Hematopoietic multipotent progenitor cell treated with erythropoietin and hydrocortisone succinate and interleukin-3 and kit ligand, for 15 days (in vitro differentiated cells): Measurements from ENCODE around the gene STX1B.

Experiments used
- DNase-seq: peaks from one replicate; pipeline ENCODE4 v3.0.0-alpha.2; 2015; ENCODE audit warnings: low spot score

STX1B gene

DNA sequence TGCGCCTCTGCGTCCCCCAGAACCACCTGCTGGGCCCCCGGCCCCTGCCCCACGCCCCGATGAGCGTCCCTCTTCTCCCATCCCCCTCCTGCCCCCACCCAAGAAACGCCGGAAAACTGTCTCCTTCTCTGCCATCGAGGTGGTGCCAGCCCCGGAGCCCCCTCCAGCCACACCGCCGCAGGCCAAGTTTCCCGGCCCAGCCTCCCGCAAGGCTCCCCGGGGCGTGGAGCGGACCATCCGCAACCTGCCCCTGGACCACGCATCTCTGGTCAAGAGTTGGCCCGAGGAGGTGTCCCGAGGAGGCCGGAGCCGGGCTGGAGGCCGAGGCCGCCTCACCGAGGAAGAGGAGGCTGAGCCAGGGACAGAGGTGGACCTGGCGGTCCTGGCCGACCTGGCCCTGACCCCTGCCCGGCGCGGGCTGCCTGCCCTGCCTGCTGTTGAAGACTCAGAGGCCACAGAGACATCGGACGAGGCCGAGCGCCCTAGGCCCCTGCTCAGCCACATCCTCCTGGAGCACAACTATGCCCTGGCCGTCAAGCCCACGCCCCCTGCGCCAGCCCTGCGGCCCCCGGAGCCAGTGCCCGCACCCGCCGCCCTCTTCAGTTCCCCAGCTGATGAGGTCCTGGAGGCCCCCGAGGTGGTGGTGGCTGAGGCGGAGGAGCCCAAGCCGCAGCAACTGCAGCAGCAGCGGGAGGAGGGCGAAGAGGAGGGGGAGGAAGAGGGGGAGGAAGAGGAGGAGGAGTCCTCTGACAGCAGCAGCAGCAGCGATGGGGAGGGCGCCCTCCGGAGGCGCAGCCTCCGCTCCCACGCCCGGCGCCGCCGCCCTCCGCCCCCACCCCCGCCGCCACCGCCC lies 31.0 kb downstream of the STX1B start:
- DNase-seq, result no peak

DNA sequence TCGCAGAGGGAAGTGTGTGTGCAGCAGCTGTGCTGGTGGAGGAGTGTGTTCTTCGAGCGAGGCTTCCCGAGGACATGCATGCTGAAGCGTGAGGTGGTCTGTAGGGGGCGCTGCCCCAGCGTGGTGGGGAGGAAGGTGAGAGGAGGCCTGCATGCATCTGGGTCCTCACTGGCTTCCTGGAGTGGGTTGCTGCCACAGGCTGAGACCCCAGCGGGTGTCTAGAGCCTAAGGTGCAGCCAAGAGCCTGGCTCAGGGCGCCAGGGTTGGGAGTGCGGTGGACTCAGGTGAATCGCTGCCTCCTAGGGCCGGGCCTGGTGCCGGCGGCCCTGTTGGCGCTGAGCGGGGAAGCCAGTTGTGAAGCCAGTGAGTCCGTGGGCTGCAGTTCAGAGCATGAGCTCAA lies 32.9 kb downstream of the STX1B start:
- DNase-seq, result no peak

DNA sequence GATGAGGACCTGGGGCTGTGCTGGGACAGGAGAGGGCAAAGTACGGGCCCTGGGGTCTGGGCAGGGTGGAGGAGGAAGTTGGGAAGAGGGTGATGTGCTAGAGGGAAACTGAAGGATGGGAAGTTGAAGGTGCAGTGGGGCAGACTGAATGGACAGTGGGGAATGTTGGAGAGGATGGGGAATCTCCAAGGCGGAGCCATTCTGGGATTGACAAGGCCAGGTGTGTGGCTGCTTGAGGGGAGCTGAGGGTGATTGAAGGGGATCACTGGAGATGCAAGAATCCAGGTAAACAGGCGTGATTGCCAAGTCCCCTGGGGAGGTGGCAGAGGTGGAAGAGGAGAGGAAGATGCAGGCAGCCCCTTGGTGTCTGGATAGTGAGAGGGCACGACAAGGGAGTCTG lies 34.0 kb downstream of the STX1B start:
- DNase-seq, result no peak

DNA sequence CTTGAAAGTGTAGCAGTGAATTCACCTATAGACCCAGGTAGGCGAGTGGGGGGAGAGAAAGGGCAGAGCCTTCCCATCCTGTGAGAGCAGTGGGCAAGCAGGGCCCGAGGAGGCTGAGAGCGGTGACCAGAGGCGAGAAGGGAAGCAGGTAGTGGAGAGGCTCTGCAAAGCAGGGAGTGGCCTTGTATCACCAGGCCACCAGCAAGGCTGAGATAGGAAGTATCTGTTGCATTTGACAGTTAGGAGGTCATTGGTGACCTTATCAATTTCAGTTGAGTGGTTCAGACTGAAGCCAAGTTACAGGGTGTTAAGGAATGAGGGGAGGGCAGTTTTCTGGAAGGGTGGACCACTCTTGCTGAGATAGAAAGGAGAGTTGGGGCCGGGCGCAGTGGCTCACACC lies 36.1 kb downstream of the STX1B start:
- peak; percentile 45 for DNase-seq

DNA sequence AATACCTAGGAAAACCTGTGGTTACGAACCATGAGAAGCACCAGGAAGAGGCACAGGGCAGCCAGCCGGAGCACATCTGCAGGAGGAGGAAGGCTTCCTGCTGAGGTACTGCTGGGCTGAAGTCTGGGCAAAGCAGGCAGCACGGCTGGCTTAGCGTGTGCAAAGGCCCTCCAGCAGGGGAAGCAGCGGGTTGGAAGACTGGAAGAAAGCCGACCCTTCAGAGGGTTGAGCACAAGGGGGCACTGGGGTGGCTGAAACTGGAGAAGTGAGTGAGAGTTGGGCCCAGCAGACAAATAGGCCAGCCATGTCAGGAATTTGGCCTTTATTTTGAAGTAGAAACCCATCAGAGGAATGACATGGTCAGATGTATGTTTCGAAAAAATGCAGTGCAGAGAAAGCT lies 37.6 kb downstream of the STX1B start:
- DNase-seq, result no peak

DNA sequence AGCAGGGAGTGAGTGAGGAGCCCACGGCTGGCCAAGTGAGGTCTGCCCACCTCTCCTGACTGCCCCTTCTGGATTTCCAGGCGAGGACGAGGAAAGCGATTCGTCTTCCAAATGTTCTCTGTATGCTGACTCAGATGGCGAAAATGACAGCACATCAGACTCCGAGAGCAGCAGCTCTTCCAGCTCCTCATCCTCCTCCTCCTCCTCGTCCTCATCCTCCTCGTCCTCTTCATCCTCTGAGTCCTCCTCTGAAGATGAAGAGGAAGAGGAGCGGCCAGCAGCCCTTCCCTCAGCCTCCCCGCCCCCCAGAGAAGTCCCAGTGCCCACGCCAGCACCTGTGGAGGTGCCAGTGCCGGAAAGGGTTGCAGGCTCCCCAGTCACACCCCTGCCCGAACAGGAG lies 39.1 kb downstream of the STX1B start:
- no peak for DNase-seq

DNA sequence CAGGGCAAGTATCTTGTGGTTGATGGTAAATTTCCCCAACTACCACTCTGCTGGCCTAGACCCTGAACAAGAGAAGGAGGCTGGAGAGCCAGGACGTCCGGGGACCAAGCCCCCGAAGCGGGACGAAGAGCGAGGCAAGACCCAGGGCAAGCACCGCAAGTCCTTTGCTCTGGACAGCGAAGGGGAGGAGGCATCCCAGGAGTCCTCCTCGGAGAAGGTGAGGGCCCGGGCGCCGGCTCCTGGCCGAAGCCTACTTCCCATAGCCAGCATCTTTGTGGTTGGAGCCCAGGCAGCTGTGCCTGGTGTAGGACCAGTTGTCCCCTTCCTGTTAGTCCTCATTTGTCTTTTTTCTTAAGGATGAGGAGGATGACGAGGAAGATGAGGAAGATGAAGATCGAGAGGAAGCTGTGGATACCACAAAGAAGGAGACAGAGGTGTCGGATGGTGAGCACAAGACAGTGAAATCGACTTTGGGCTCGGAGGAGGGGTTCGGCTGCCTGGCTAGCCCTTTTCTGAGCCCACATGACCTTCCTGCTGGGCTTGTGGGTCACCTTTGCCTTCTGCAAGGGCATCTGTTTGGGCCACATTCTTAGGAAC lies 41.1 kb downstream of the STX1B start:
- DNase-seq, result no peak

DNA sequence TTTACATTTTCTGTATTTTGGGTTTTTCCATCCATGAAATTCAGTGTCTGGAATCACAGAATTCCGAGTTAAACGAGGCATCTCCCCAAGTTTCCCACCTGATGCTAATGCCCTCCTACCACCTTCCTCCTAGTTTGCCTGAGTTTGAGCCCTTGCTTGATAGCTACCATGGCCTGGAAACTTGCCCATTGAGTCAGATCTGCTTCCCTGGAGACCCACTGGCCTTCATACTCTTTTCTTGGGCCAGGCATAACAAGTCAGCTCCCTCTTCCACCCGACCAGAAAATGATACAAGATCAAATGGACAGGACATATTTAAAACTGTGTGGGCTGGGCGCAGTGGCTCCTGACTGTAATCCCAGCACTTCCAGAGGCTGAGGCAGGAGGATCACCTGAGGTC lies 42.6 kb downstream of the STX1B start:
- DNase-seq, result no peak

DNA sequence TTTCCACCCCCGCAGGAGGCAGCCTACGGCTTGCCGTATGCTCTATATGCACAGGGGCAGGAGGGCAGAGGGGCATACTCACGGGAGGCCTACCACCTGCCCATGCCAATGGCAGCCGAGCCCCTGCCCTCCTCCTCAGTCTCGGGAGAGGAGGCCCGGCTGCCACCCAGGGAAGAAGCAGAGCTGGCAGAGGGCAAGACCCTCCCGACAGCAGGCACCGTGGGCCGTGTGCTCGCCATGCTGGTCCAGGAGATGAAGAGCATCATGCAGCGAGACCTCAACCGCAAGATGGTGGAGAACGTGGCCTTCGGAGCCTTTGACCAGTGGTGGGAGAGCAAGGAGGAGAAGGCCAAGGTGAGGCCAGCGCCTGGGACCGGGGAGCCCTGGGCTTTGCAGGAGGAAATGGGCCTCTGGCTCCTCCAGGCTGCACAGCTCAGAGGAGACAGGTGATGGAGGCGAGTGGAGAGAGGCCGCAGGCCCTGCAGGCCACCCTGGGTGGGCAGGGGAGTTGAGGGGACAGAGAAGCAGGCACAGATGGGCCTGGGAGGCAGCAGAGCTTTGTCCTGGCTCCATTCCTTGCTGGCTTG lies 44.3 kb downstream of the STX1B start:
- no peak for DNase-seq

DNA sequence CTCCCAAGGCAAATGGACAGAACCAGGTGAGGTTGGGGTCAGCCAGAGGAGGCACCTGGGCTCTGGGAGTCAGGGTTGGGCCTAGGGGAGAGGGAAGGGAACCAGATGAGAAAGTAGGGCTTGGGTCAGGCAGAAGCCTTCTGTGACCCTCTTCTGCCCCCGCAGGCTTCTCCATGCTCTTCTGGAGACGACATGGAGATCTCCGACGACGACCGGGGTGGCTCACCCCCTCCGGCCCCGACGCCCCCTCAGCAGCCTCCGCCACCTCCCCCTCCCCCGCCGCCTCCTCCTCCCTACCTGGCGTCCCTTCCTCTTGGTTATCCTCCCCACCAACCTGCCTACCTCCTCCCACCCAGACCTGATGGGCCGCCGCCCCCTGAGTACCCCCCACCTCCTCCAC lies 45.0 kb downstream of the STX1B start:
- DNase-seq, result no peak

DNA sequence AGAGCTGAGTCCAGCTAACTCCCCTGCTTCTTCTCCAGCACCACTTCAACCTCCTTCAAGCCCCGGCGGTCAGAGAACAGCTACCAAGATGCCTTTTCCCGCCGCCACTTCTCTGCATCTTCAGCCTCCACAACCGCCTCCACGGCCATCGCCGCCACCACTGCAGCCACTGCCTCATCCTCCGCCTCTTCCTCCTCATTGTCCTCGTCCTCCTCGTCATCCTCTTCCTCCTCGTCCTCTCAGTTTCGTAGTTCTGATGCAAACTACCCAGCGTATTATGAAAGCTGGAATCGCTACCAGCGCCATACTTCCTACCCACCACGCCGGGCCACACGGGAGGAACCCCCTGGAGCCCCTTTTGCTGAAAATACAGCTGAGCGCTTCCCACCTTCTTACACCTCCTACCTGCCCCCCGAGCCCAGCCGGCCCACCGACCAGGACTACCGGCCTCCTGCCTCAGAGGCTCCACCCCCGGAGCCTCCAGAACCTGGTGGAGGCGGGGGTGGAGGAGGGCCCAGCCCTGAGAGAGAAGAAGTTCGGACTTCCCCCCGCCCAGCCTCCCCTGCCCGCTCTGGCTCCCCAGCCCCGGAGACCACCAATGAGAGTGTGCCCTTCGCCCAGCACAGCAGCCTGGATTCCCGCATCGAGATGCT lies 45.7 kb downstream of the STX1B start:
- DNase-seq, result no peak

DNA sequence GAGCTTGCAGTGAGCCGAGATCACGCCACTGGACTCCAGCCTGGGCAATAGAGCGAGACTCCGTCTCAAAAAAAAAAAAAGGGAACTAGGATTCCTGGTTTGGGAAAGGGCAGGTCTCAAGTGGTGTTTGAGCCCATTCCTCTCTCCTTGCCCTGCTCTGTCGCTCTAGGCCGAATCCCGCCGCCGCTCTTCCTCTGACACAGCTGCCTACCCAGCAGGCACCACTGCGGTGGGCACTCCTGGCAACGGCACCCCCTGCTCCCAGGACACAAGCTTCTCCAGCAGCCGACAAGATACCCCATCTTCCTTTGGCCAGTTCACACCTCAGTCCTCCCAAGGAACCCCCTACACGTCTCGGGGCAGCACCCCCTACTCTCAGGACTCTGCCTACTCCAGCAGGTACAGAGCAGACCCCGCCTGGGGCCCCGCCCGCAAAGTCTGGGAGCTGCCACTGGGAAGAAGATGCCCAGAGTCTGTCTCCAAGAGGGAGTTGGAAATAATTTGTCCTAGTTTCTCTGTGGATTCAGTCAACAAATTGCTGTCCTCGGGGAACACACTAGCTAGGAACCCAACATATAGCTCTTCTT lies 46.4 kb downstream of the STX1B start:
- DNase-seq, result no peak

DNA sequence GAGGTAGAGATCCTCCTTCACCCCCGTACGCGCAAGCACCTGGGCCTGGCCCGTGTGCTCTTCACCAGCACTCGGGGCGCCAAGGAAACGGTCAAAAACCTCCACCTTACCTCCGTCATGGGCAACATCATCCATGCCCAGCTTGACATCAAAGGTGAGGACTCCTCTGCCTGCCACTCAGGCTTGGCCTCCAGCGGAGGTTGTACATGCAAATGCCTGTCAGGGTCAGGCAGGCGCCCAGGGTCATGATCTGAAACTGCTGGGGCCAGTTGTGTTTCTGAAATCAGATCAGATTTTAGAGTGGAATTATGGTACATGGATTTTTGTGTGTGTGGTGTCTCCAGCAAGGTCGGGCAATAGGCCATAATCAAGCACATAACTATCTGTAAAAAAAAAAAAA lies 49.1 kb downstream of the STX1B start:
- no peak for DNase-seq

DNA sequence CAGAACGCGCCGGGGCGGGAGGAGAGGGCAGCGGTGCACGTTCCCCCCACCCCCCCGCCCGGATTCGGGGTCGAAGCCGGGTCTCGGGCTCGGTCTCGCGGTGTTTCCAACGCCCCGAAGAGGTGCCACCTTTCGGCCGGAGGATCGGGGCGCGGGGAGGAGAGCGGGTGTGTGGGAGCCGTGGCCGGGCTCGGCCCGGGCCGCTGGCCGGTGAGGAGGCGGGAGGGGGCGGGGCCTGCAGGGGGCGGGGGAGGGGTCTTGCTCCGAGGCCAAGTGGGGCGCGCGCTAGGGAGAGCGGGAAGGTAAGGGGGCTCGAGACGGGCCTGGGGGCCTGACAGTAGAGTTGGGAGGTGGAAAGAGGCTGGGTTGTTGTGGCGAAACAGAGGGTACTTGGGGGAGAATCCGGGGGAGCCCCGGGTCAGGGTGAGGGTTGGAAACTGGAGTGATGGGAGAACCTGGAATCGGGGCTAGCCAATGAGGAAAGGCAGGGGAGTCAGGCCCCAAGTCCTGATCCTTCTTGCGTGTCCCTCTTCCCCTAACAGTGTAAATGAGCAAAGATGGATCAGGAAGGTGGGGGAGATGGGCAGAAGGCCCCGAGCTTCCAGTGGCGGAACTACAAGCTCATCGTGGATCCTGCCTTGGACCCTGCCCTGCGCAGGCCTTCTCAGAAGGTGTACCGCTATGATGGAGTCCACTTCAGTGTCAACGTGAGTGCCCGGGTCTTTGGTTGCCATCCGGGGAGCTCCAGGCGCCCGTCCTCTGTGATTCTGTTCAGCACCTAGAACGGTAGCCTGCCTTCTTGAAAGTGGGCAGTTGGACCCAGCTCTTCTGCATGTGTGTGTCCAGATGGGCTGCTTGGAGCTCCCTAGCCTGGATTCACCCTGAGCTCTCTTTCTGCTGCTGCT lies 52.0 kb downstream of the STX1B start:
- peak; percentile 32 for DNase-seq

DNA sequence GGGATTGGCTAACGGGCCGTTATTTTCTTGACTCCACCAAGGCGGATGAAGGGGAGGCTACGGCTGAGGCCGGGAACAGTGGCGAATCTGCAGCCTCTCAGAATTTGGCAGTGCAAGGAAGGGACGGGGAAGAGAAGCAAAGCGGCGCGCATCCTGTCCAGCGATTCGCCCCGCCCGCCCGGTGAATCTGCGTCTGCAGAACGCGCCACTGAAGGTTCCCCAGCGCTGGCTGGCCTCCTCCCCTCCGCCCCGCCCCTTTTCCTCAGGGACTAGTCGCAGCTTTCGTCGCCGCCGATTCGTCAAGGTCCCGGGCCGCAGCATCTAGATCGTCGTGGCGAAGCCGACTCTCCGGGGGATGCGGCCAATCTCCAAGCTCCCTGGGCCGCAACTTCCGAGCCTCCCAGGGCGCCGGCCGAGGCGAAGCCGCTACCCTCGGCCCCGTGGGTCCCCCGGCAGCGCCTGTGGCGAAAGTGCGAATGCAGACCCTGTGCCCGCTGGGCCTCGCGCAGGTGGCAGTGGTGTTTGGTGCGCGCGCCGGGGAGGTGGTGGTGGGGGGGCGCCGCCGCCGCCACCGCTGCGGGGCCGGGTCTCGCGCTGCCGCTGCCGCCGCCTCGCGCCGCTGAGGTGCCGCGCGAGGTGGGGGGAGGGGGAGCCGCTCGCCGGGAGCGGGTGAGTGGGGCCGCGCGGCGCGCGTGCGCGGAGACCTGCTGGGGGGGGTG lies 52.8 kb downstream of the STX1B start, which contains the start of gene SETD1A:
Gene SETD1A (plus strand): TSS at position 299 of the 719 bp plus-strand sequence. CDS start 978 bp downstream, outside the sequence.
- DNase-seq, result peak; percentile 96

DNA sequence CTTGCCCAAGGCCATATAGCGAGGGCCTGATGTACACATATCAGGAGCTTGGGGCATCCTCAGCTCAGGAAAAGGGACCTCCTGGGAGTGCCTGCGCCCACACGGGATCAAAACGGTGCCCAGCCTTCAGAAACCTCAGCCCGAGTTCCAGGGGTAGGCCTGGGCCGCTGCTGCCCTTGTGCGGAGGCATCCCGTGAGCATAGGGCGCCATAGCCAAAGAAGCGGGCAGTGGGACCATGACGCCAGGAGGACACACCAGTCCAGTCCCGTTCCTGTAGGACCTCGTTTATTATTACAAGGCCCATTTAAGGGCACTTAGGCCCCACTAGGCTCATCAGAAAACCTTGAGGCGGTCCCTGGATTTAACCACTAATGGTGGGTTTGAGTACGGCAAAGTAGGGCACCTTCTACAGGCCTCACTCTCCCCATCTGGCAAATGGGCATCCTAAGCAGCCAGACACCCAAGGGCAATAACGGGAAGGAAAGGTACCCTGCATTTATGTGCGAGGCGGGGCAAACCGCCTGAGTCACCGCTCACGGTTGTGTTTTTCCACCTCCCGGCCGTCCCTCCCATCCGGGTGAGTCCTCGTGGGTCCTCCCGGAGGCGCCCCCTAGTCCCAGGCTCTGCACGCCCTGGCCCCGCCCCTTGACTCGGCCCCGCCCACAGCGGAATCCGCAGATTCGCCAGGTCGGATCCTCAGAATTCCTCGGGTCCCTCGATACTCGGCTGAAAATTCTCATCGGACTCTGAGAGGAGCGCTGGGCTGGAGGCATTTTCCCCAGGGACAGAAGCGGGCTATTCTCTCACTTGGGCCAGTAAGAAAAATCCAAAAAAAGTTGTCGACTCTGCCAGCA lies 53.6 kb downstream of the STX1B start:
- peak; percentile 87 for DNase-seq

DNA sequence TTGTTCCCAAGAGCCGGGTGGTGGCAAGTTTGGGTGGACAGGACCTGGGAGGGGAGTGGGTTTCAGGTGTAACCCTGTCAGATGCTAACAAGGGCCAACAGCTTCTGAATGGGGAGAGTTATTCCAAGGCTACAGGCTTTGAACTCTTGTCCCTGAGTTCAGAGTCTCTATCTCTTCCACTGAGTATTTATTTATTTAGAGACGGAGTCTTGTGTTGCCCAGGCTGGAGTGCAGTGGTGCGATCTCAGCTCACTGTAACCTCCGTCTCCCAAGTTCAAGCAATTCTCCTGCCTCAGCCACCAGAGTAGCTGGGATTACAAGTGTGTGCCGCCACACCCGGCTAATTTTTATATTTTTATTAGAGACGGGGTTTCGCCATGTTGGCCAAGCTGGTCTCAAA lies 55.4 kb downstream of the STX1B start:
- DNase-seq, result no peak

DNA sequence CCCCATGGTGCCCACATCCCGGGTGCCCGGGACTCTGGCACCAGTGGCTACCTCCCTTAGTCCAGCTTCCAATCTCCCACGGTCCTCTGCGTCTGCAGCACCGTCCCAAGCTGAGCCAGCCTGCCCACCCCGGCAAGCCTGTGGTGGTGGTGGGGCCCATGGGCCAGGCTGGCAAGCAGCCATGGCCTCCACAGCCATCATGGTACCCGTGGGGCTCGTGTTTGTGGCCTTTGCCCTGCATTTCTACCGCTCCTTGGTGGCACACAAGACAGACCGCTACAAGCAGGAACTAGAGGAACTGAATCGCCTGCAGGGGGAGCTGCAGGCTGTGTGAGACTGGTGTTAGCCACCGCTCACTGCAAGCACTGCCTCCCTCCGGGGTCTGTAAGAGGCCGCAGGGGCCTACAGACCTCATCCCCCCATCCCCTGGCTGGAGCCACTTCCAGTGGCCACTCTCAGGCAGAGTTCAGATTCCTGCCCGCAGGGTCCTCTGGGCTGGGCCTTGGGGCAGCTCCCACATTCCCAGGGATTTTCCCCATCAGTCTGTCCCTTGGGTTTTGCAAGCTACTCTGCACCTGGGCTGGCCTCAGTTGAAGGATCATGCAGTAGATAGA lies 56.8 kb downstream of the STX1B start:
- DNase-seq, result peak; percentile 76

DNA sequence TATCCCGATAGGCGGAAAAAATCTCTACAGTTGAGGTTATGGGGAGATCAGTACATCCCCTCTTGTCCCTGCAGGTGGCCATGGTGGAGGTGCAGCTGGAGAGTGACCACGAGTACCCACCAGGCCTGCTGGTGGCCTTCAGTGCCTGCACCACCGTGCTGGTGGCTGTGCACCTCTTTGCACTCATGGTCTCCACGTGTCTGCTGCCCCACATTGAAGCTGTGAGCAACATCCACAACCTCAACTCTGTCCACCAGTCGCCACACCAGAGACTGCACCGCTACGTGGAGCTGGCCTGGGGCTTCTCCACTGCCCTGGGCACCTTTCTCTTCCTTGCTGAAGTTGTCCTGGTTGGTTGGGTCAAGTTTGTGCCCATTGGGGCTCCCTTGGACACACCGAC lies 57.3 kb downstream of the STX1B start:
- DNase-seq, result no peak
